Measurements from ENCODE around the gene HAPLN1.

Gene HAPLN1

DNA sequence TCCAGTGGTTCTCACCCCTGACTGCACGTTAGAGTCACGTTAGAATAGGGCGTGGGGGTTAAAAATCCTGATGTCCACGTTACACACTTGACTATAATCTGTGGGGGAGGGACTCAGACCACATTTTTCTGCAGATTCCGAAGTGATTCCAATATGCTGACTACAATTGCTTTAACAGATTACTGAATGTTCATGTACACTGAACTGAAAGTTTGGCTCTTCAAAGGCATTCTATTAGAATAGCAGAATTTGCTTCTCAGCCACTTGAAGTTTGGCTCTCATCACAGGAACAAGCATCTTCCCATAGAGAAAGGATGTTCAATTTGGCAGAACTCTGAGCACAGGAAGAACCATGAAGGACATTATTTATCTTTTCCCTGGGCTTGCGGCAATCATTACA is 84.5 kb downstream of the HAPLN1 start:
- no peak for DNase-seq

DNA sequence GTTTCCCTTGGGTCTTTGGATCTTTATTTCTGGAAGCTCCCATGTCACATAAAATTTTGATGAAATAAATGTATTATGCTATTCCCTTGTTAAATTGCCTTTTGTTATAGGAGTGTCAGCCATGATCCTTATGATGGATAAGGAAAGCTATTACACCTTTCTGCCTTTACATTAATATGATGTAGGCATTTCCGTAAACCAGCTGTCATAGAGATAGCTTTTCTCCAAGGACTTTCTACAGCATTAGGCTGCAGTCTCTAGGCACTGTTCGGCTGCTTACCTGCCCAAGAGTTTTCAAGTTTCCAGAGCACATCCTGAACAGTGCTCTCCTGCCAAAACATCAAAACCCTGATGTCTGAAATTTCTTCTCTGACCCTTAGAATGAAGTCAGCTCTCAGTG is 87.4 kb downstream of the HAPLN1 start:
- no peak for DNase-seq

DNA sequence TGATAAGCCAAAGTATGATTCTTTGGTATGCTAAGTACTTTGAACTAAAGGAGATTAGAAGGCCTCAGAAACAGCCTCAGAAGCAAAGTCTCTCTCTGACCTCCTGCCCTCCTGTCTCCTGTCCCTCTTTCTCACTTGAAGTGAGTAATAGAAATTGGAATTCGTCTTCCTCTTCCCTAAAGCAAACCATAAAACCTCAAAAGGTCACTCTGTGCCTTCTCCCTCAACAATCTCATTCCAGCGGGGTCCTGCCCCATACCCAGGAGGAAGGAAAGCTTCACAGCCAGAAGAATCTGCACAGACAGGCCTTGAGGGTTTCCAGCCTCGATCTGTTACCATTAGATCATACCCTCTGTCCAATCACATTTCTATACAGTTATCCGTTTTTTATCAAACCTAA is 87.8 kb downstream of the HAPLN1 start:
- no peak for DNase-seq

DNA sequence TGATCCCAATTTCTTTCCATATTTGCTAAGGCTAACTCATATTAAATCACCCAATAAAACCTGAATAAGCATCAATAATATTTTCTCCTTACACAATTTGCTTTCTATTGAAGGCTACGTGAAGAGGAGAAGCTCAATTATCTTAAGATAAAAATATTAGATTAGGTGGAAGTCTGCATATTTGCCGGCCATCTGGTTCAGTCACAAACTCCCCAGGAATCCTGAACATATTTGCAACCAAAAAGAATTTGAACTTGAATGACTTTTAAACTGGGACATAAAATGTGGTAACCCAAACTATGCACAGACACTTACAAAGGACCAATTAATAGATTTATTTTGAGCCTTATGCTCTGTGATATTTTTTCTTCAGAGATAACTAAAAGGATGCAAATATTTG is 92.3 kb downstream of the HAPLN1 start:
- no peak for DNase-seq

DNA sequence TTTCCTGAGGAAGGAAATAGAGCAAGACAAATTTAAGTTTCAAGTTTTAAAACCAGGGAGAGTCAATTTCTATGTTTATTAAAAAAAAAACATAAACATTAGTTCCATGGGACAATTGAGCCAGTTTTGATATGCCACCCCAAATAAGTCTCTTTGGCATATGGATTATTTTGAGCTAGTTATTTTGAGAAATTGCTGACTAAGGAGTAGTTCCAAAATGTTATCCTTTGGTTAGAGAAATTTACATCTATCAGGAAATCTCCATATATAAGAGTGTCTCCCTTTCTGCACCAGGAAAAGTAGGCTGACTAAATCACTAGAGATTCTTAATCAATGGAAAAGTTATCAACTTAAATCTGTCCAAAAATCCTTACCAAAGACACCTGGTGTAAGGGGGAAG is 105.8 kb downstream of the HAPLN1 start:
- DNase-seq: no peak

DNA sequence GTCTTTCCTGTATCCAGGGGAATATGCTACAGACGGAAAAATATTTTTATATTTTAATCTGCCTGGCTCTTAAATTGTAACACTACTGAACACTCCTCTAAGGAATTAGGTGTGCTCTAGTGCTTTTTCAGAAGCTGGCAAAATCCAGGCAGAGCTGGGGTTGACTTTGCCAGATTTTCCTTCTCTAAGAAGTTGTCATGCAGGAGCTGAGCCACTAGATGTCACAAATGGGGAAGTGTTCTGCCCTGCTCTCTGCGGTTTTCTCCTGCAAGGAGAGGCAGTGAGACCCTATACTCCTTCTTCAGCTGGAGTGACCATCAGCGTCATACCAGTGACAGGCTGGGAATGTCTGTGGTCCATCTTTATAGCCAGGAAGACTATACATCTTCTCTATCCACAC is 112.5 kb downstream of the HAPLN1 start:
- no peak for DNase-seq

DNA sequence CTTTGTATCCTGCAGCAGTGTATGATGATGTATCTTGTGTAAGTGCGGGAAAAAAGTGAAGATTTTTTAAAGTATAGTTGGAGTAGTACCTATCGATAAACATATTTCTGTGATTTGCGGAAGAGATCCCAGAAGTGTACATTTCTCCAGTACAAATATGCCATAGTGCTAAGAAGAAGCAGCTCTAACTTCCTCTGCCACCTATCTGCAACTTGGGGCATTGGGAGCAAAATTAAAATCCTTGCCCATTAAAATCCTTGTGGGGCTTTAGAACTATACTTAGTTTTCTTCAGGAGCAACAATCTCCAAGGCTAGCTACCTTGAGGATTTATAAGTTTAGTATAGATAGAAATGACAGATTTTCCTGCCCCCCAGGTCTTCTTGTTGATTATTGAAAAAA is 125.4 kb downstream of the HAPLN1 start:
- no peak for DNase-seq

DNA sequence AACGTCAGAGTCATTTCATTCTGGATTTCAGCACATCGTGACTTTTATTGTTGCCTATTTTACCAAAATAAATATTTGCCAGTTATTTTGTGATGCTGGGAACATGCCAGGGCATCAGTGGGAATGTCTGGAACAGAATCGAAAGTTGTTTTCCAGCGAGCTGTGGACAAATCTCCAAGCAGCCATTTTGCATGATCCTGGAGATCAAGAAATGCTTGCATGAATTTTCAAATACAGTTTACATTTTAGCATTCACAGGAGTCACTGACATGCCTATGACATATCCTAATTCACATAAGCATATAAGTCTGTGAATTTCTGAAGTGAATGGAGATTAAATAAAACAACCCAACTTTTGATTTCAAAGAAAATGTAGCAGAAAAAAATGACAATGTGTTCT is 129.7 kb downstream of the HAPLN1 start:
- DNase-seq: no peak

DNA sequence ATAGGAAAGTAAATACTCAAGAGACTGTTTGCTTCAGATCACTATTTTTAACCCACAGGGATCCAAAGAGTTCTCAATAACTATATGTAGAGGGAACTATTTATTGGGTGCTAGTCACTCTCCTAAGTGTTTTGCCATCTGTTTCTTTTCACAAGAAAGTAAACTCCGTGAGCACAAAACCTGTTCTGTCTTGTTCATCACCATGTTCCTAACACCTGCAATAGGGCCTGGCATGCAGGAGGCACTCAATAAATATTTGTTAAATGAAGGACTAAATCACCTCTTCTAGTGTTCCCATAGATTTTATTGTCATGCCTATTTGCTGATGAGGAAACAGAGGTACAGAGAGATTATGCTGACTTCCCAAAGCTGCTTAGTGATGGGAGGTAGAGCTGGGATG is 130.9 kb downstream of the HAPLN1 start:
- no peak for DNase-seq

Data from NK-92 treated with Interleukin-12 subunit alpha and Interleukin-12 subunit beta, amount 100 ng/mL, for 24 hours (cell line).